Metanephros (tissue), 2 donors: ENCODE measurements around the gene PROS1. TPM values are rescaled to one million over a fixed set of nuclear protein-coding genes. Genes with fewer than 3 reads are reported as not detected.

Experiments used
- small RNA-seq: library from RNA; depleted of rRNA; stranded (forward); fragments of <200 nt; gene quantifications from one replicate; pipeline ENCODE3, GENCODE V24; 2014; ENCODE audit warnings: low replicate concordance
- total RNA-seq: library from RNA; depleted of rRNA; stranded (reverse); fragments of >200 nt; gene quantifications from one replicate; pipeline ENCODE4 v1.2.3, GENCODE V29; 2014

PROS1 gene
- 27.5 TPM for total RNA-seq

DNA sequence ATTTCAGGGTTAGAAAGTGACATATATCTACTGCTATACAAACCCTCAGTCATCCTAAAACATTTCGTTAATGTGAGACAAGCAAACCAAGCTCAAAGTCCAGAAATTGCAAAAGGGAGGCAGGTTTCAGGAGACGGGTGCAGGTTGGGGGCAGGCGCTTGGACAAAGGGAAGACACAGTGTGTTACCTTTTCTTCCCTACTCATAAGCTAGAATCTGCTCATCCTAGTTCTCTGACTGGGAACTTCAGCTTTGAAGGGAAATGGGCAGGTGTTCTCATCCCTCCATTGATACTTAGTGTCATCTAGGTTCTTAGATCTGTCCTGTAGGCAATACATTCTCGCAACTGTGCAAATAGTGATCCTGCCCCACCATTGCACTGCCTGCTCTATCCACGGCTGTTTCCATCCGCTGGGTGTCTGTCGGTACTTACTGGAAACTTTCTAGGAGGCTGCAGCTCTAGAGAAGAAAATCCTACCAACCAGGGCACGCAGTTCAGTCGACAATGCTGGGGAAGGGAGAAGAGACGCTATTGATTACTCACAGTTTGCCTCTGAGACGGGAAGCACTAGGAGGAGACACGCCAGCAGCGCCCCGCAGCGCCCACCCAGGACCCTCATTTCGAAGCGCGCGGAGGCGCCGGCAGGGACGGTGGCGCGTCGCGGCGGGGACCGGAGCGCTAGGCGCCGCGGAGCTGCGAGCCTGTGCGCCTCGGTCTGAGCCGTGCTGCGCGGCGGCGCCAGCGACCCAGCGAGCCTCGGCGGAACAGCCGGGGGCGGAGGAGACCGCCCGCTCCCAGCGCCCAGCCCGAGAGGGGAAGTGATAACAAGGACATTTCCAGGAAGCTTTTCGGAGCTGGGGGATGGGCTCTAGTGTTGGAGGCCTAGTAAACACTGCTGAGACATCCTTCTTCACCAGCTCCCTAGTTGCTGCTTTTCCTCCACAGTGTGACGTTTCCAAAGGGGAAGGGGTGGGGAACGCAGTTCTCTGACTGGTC lies at the start of gene PROS1:
Gene PROS1, minus strand, starts transcription at position 766 of the 996 bp plus-strand sequence. Its CDS starts 147 bp downstream, at position 619.

DNA sequence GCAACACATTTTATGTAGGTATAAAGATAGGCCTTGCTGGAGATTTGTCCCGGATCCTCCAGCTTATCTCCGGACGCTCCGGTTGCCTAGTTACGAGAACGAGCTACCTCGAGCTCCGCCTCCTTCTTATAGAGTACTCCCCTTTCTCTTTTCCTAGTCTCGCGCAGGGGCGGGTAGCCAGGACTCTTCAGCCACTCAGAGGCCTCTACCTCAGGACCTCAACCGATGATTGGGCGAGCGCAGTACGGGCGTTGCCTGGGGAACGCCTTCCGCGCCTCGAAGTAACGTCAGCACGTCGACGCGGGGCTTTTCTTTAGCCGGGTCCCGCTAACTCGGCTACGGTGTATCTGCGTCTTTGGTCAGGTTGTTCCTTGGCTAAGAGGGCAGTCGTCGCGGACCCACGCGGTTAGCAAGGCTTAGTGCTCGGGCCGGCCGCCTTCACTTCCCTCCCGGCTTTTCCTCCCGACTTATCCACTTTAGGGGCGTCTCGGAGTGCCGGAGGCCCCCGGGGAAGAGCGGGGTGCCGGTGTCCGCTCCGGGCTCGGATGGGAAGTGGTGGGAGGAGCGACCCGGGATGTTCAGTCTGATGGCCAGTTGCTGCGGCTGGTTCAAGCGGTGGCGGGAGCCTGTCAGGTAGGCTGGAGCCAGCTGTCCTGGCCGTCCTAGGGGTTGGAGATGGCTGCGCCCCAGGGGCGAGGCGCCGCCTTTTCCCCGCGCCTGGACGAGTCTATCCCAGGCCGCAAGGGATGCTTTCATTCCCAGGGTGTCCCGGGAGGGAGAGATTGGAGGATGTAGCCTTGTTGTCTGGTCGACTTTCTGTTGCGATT lies 6.4 kb upstream of the PROS1 start, which contains the start of gene ARL13B:
Gene ARL13B, plus strand, starts transcription at position 306 of the 827 bp plus-strand sequence. Its CDS starts 269 bp downstream, at position 575.

Small RNA genes within 50 kb of the gene (small RNA-seq; reads per million reads assigned to genes)
- not detected for gene RF00019
- not detected for gene RNU6-488P
- gene RNU6-511P: not detected

Other genes starting within 250 kb of the PROS1 start
- 11.3 TPM for gene ARL13B, start 6.3 kb upstream of the PROS1 start, total RNA-seq
- not detected for gene STX19, start 54.7 kb upstream of the PROS1 start, total RNA-seq
- 6.2 TPM for gene DHFR2, start 89.0 kb upstream of the PROS1 start, total RNA-seq
- 24.4 TPM for gene NSUN3, start 89.2 kb upstream of the PROS1 start, total RNA-seq